AG09309 (cell line): ENCODE measurements around the gene COMT.

Experiments used
- DNase-seq: peaks from one replicate; pipeline ENCODE4 v3.0.0-alpha.2; 2010; ENCODE audit warnings: low read depth
- H3K4me3 ChIP-seq: 2 replicates; pipeline ENCODE4 v1.5.1; 2011; ENCODE audit warnings: mild to moderate bottlenecking, low read depth, low read length, moderate library complexity; ENCODE audit not compliant: control insufficient read depth
- CTCF ChIP-seq: IDR thresholded peaks from 2 replicates; pipeline ENCODE4 v1.5.1; 2011; ENCODE audit warnings: mild to moderate bottlenecking, low read depth, low read length, inconsistent platforms; ENCODE audit not compliant: insufficient read depth, control insufficient read depth; ENCODE audit errors: missing control alignments

The COMT gene

GRCh38 chr22:20011993-20012740 lies 70.6 kb downstream of the COMT start:
- H3K4me3 ChIP-seq, result no peak overlapping the region
- DNase-seq, result no peak
- TF ChIP-seq CTCF, result no peak

- no peak for TF ChIP-seq CTCF
- no peak for DNase-seq
These were observed 71.3 kb downstream of the COMT start for GRCh38 chr22:20012741-20013331.

GRCh38 chr22:20013382-20013871 lies 71.9 kb downstream of the COMT start:
- no peak for DNase-seq
- TF ChIP-seq CTCF, result peak; percentile 80
- H3K4me3 ChIP-seq, result no peak overlapping the region

More at GRCh38 chr22:20012741-20013331, 71.3 kb downstream of the COMT start:
- no peak overlapping the region for H3K4me3 ChIP-seq

- TF ChIP-seq CTCF, result no peak
- no peak overlapping the region for H3K4me3 ChIP-seq
- DNase-seq, result no peak
These were observed 73.1 kb downstream of the COMT start for GRCh38 chr22:20014526-20015186.

- no peak for DNase-seq
- TF ChIP-seq CTCF, result no peak
- no peak overlapping the region for H3K4me3 ChIP-seq
These were observed 73.6 kb downstream of the COMT start for GRCh38 chr22:20015187-20015625.

- no peak for DNase-seq
- no peak for TF ChIP-seq CTCF
- peak overlapping the region; percentile 56 for H3K4me3 ChIP-seq
These were observed 74.6 kb downstream of the COMT start for GRCh38 chr22:20015971-20016733.
